DND-41 (cell line): ENCODE data around the gene DCUN1D2.

Experiments
- ATAC-seq: fragments of 200-7000 bp; cut with Tn5 transposase; 3 replicates; pipeline ENCODE4 v1.9.1; 2021; ENCODE audit warnings: low read depth; ENCODE audit not compliant: insufficient read depth
- DNase-seq: peaks from one replicate; pipeline ENCODE4 v3.0.0-alpha.2; 2020
- H2AFZ ChIP-seq: 2 replicates; pipeline ENCODE4 v1.6.0; 2012; ENCODE audit warnings: low read depth, low read length
- H3K27ac ChIP-seq: 2 replicates; pipeline ENCODE4 v1.5.1; 2012; ENCODE audit warnings: low read length, inconsistent platforms
- H3K27me3 ChIP-seq: fragments of 200-600 bp; sonication (generic); 2 replicates; pipeline ENCODE4 v1.6.0; 2012; ENCODE audit warnings: low read length, mild to moderate bottlenecking, inconsistent platforms; ENCODE audit not compliant: insufficient read depth, poor library complexity
- H3K36me3 ChIP-seq: 2 replicates; pipeline ENCODE4 v1.5.1; 2012; ENCODE audit warnings: low read length, inconsistent platforms; ENCODE audit not compliant: insufficient read depth
- H3K4me1 ChIP-seq: 2 replicates; pipeline ENCODE4 v1.5.1; 2012; ENCODE audit warnings: mild to moderate bottlenecking, low read length; ENCODE audit not compliant: insufficient read depth
- H3K4me2 ChIP-seq: 2 replicates; pipeline ENCODE4 v1.6.0; 2012; ENCODE audit warnings: mild to moderate bottlenecking, moderate library complexity, low read length, inconsistent platforms; ENCODE audit not compliant: insufficient read depth
- H3K4me3 ChIP-seq, 2 experiments: fragments of 200-600 bp in 1 of 2; shearing (Covaris generic) in 1 of 2; 2 replicates each; pipeline ENCODE4 v1.5.1; 2012 to 2016; ENCODE audit warnings: inconsistent platforms in 2 of 2, low read length in 2 of 2, mild to moderate bottlenecking in 2 of 2, low read depth in 1 of 2, moderate library complexity in 1 of 2
- H3K79me2 ChIP-seq: 2 replicates; pipeline ENCODE4 v1.6.0; 2012; ENCODE audit warnings: low read length, inconsistent platforms; ENCODE audit not compliant: insufficient read depth
- H3K9ac ChIP-seq: 2 replicates; pipeline ENCODE4 v1.6.0; 2012; ENCODE audit warnings: low read depth, mild to moderate bottlenecking, inconsistent platforms, low read length, moderate library complexity
- H3K9me3 ChIP-seq: 2 replicates; pipeline ENCODE4 v1.5.1; 2012; ENCODE audit warnings: low read length, moderate library complexity, mild to moderate bottlenecking, inconsistent platforms; ENCODE audit not compliant: insufficient read depth, severe bottlenecking
- H4K20me1 ChIP-seq: 2 replicates; pipeline ENCODE4 v1.6.0; 2012; ENCODE audit warnings: low read length; ENCODE audit not compliant: insufficient read depth
- EZH2 ChIP-seq: IDR thresholded peaks from 3 replicates; pipeline ENCODE4 v1.6.1; 2012; ENCODE audit warnings: borderline replicate concordance, low read depth, mild to moderate bottlenecking, moderate library complexity, low read length, inconsistent platforms; ENCODE audit not compliant: severe bottlenecking
- TF ChIP-seq, protein P1 (sequence below): IDR thresholded peaks from 2 replicates; pipeline ENCODE4 v1.5.1; 2012; ENCODE audit warnings: borderline replicate concordance, low read length, moderate library complexity, mild to moderate bottlenecking; ENCODE audit not compliant: poor library complexity, severe bottlenecking; ENCODE audit errors: extremely low read depth

DCUN1D2 gene

DNA sequence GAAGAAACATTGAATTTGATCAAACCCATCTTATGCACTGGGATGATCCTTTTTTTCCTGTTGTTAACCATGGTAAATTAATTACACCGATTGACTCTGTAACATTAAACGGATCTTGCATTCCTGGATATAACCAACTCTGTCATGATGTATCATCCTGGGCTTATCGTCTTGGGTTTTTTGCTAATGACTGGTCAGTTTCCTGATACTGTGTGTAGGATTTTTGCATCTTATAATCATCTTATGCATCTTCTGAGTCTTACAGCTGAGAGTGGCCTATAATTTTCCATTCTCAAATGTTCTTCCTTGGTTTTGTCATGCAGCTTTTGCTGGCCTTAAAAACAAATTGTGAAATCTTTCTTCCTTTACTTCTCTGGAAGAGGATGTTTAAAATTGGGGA, 12.8 kb downstream of the DCUN1D2 start:
- TF ChIP-seq EZH2 = no peak
- TF ChIP-seq, protein P1, sequence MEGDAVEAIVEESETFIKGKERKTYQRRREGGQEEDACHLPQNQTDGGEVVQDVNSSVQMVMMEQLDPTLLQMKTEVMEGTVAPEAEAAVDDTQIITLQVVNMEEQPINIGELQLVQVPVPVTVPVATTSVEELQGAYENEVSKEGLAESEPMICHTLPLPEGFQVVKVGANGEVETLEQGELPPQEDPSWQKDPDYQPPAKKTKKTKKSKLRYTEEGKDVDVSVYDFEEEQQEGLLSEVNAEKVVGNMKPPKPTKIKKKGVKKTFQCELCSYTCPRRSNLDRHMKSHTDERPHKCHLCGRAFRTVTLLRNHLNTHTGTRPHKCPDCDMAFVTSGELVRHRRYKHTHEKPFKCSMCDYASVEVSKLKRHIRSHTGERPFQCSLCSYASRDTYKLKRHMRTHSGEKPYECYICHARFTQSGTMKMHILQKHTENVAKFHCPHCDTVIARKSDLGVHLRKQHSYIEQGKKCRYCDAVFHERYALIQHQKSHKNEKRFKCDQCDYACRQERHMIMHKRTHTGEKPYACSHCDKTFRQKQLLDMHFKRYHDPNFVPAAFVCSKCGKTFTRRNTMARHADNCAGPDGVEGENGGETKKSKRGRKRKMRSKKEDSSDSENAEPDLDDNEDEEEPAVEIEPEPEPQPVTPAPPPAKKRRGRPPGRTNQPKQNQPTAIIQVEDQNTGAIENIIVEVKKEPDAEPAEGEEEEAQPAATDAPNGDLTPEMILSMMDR = no peak
- H3K27me3 ChIP-seq = no peaks in the 10 kb centered on the region
- H3K27ac ChIP-seq = no peak overlapping the region
- H3K4me2 ChIP-seq = no peak overlapping the region
- H3K79me2 ChIP-seq = peaks cover 4% of the 10 kb centered on the region
- H3K4me1 ChIP-seq = no peaks in the 10 kb centered on the region
- no peak overlapping the region for H3K9ac ChIP-seq
- H3K4me3 ChIP-seq = no peak overlapping the region
- H3K9me3 ChIP-seq = no peaks in the 10 kb centered on the region
- H2AFZ ChIP-seq = no peak overlapping the region
- peaks cover 6% of the 10 kb centered on the region; the same call in 1 of the 2 replicates for H4K20me1 ChIP-seq
- H3K36me3 ChIP-seq = peaks cover 69% of the 10 kb centered on the region
- ATAC-seq (no peak), DNase-seq (no peak)

- Histone ChIP-seq H3K4me1 (no peaks in the 10 kb centered on the region), H3K27me3 (no peaks in the 10 kb centered on the region), H3K36me3 (peaks cover 77% of the 10 kb centered on the region), H2AFZ (no peak overlapping the region), H3K9ac (no peak overlapping the region), H4K20me1 (peaks cover 6% of the 10 kb centered on the region; the same call in 1 of the 2 replicates), H3K79me2 (no peaks in the 10 kb centered on the region), H3K4me3 (no peak overlapping the region), H3K4me2 (no peak overlapping the region), H3K9me3 (no peaks in the 10 kb centered on the region), H3K27ac (no peak overlapping the region)
- TF ChIP-seq EZH2 = no peak
- TF ChIP-seq, protein P1 = no peak
- DNase-seq = no peak
- ATAC-seq = no peak
Observed at GRCh38 chr13:113476811-113477210, 13.7 kb downstream of the DCUN1D2 start.

- Histone ChIP-seq H3K9ac (no peak overlapping the region), H4K20me1 (peaks cover 6% of the 10 kb centered on the region; the same call in 1 of the 2 replicates), H3K27ac (no peak overlapping the region), H3K4me3 (no peak overlapping the region), H3K36me3 (peaks cover 82% of the 10 kb centered on the region), H2AFZ (no peak overlapping the region), H3K4me1 (no peaks in the 10 kb centered on the region), H3K27me3 (no peaks in the 10 kb centered on the region), H3K4me2 (no peak overlapping the region), H3K79me2 (no peaks in the 10 kb centered on the region), H3K9me3 (no peaks in the 10 kb centered on the region)
- no peak for ATAC-seq
- no peak for TF ChIP-seq EZH2
- TF ChIP-seq, protein P1 = no peak
- no peak for DNase-seq
Observed at GRCh38 chr13:113475911-113476310, 14.6 kb downstream of the DCUN1D2 start.

DNA sequence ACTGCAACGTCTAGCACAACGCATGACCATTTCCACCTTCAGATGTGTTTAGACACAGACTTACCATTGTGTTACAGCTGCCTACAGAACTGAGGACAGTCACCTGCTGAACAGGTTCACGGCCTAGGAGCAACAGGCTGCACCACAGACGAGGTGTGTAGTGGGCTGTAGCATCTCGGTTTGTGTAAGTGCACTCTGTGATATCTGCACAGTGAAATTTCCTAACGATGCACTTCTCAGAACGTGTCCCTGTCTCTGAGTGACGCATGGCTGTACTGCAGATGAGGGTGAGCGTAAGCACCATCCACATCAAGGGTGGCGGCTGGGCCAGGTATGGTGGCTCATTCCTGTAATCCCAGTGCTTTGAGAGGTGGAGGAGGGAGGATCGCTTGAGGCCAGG, 15.2 kb downstream of the DCUN1D2 start:
- no peaks in the 10 kb centered on the region for H3K4me1 ChIP-seq
- ATAC-seq = no peak
- H4K20me1 ChIP-seq = peaks cover 6% of the 10 kb centered on the region; the same call in 1 of the 2 replicates
- no peak overlapping the region for H3K27ac ChIP-seq
- H3K36me3 ChIP-seq = peaks cover 78% of the 10 kb centered on the region
- TF ChIP-seq EZH2 = no peak
- TF ChIP-seq, protein P1 = no peak
- H3K9me3 ChIP-seq = no peaks in the 10 kb centered on the region
- no peak overlapping the region for H3K4me2 ChIP-seq
- no peaks in the 10 kb centered on the region for H3K27me3 ChIP-seq
- no peaks in the 10 kb centered on the region for H3K79me2 ChIP-seq
- no peak overlapping the region for H2AFZ ChIP-seq
- H3K4me3 ChIP-seq = no peak overlapping the region
- no peak for DNase-seq
- H3K9ac ChIP-seq = no peak overlapping the region
